Hepatocyte (in vitro differentiated cells): ENCODE measurements around the gene TAOK3. TPM values are rescaled to one million over a fixed set of nuclear protein-coding genes. Genes with fewer than 3 reads are reported as not detected.

Experiments used
- DNase-seq: peaks from one replicate; pipeline ENCODE4 v3.0.0-alpha.2; 2016; ENCODE audit warnings: low spot score
- H2AFZ ChIP-seq: fragments of 200-600 bp; sonication (generic); 2 replicates; pipeline ENCODE4 v1.6.0; 2016; ENCODE audit warnings: antibody characterized with exemption, mild to moderate bottlenecking
- H3K27ac ChIP-seq: fragments of 200-600 bp; sonication (generic); 2 replicates; pipeline ENCODE4 v1.5.1; 2016; ENCODE audit warnings: mild to moderate bottlenecking
- H3K27me3 ChIP-seq: fragments of 200-600 bp; sonication (generic); 2 replicates; pipeline ENCODE4 v1.6.1; 2016
- H3K36me3 ChIP-seq: fragments of 200-600 bp; sonication (generic); replicated peaks from 2 replicates; pipeline ENCODE4 v1.5.1; 2016; ENCODE audit warnings: low read depth; ENCODE audit not compliant: insufficient read depth
- H3K4me1 ChIP-seq: fragments of 200-600 bp; sonication (generic); 2 replicates; pipeline ENCODE4 v1.5.1; 2016; ENCODE audit warnings: mild to moderate bottlenecking, moderate library complexity; ENCODE audit not compliant: insufficient read depth
- H3K4me2 ChIP-seq: fragments of 200-600 bp; sonication (generic); 2 replicates; pipeline ENCODE4 v1.6.0; 2016
- H3K4me3 ChIP-seq: fragments of 200-600 bp; sonication (generic); 2 replicates; pipeline ENCODE4 v1.5.1; 2016; ENCODE audit warnings: mild to moderate bottlenecking
- H3K79me2 ChIP-seq: fragments of 200-600 bp; sonication (generic); 2 replicates; pipeline ENCODE4 v1.6.0; 2017; ENCODE audit warnings: mild to moderate bottlenecking
- H3K9me2 ChIP-seq: fragments of 200-600 bp; sonication (generic); replicated peaks from 2 replicates; pipeline ENCODE4 v1.6.0; 2017; ENCODE audit warnings: mild to moderate bottlenecking; ENCODE audit not compliant: insufficient read depth
- H3K9me3 ChIP-seq: fragments of 200-600 bp; sonication (generic); 2 replicates; pipeline ENCODE4 v1.5.1; 2016; ENCODE audit warnings: low read depth, mild to moderate bottlenecking
- H4K20me1 ChIP-seq: fragments of 200-600 bp; sonication (generic); 2 replicates; pipeline ENCODE4 v1.6.0; 2016; ENCODE audit warnings: mild to moderate bottlenecking; ENCODE audit not compliant: insufficient read depth, poor library complexity, severe bottlenecking
- CTCF ChIP-seq: fragments of 200-600 bp; sonication (generic); IDR thresholded peaks from 2 replicates; pipeline ENCODE4 v1.5.1; 2016; ENCODE audit warnings: antibody characterized with exemption, mild to moderate bottlenecking; ENCODE audit not compliant: poor library complexity
- EZH2 ChIP-seq: fragments of 200-600 bp; sonication (generic); IDR thresholded peaks from 2 replicates; pipeline ENCODE4 v1.6.1; 2016; ENCODE audit warnings: antibody characterized with exemption, mild to moderate bottlenecking, borderline replicate concordance
- EZH2phosphoT487 ChIP-seq: fragments of 200-600 bp; sonication (generic); IDR thresholded peaks from one replicate; pipeline ENCODE4 v1.6.1; 2018; ENCODE audit warnings: antibody characterized with exemption, mild to moderate bottlenecking, low read depth, moderate library complexity; ENCODE audit not compliant: unreplicated experiment, severe bottlenecking
- WGBS: methylation state at CpG from one replicate; pipeline ENCODE4 v1.1.6; 2016; ENCODE audit warnings: low lambda C conversion rate; ENCODE audit errors: missing lambda C conversion rate; 5-methylcytosine and 5-hydroxymethylcytosine counted together
- polyA plus RNA-seq: library from polyadenylated mRNA; unstranded; fragments of >200 nt; fragmentation: Nextera tagmentation; extraction: Ambion mirVana; gene quantifications from 2 replicates; pipeline ENCODE4 v1.2.1, GENCODE V29; 2016
- total RNA-seq: library from RNA; depleted of rRNA; stranded (reverse); fragments of >200 nt; gene quantifications from 2 replicates; pipeline ENCODE4 v1.2.3, GENCODE V29; 2014

The TAOK3 gene
- total and polyA plus RNA-seq, 2 experiments from 2014 or later, result 19.1 to 28.7 TPM

GRCh38 chr12:118402251-118402650 lies 29.5 kb upstream of the TAOK3 start:
- Histone ChIP-seq H3K79me2 (no peaks in the 10 kb centered on the region), H4K20me1 (no peaks in the 10 kb centered on the region), H3K27ac (no peak overlapping the region), H3K9me2 (no peaks in the 10 kb centered on the region), H3K4me2 (no peak overlapping the region), H3K4me3 (no peak overlapping the region), H3K27me3 (no peaks in the 10 kb centered on the region), H3K36me3 (no peaks in the 10 kb centered on the region), H3K9me3 (no peaks in the 10 kb centered on the region), H3K4me1 (no peaks in the 10 kb centered on the region), H2AFZ (no peak overlapping the region)
- no peak for DNase-seq
- WGBS, result 93% methylated on average over 6 of the region's 6 CpGs
- TF ChIP-seq EZH2, result no peak
- TF ChIP-seq CTCF, result no peak
- TF ChIP-seq EZH2phosphoT487, result no peak

GRCh38 chr12:118398940-118399339 lies 26.2 kb upstream of the TAOK3 start:
- no peaks in the 10 kb centered on the region for H3K27me3 ChIP-seq
- no peak overlapping the region for H3K27ac ChIP-seq
- no peaks in the 10 kb centered on the region for H3K9me2 ChIP-seq
- H3K4me1 ChIP-seq, result no peaks in the 10 kb centered on the region
- no peak for DNase-seq
- no peaks in the 10 kb centered on the region for H3K36me3 ChIP-seq
- H3K4me3 ChIP-seq, result no peak overlapping the region
- no peaks in the 10 kb centered on the region for H3K79me2 ChIP-seq
- TF ChIP-seq EZH2 (no peak), CTCF (no peak), EZH2phosphoT487 (no peak)
- no peaks in the 10 kb centered on the region for H3K9me3 ChIP-seq
- no peaks in the 10 kb centered on the region for H4K20me1 ChIP-seq
- no peak overlapping the region for H2AFZ ChIP-seq
- WGBS, result 94% methylated on average over 5 of the region's 5 CpGs
- no peak overlapping the region for H3K4me2 ChIP-seq

GRCh38 chr12:118398524-118398923 lies 25.8 kb upstream of the TAOK3 start:
- no peak for TF ChIP-seq CTCF
- no peak for TF ChIP-seq EZH2
- TF ChIP-seq EZH2phosphoT487, result no peak
- 100% methylated on average over 2 of the region's 2 CpGs for WGBS

More at GRCh38 chr12:118398524-118398923, 25.8 kb upstream of the TAOK3 start:
- no peaks in the 10 kb centered on the region for H3K36me3 ChIP-seq
- no peaks in the 10 kb centered on the region for H3K4me1 ChIP-seq
- no peak for DNase-seq
- H3K27ac ChIP-seq, result no peak overlapping the region
- no peaks in the 10 kb centered on the region for H3K79me2 ChIP-seq
- H3K4me2 ChIP-seq, result no peak overlapping the region
- no peak overlapping the region for H3K4me3 ChIP-seq
- H3K27me3 ChIP-seq, result no peaks in the 10 kb centered on the region
- no peaks in the 10 kb centered on the region for H4K20me1 ChIP-seq
- no peaks in the 10 kb centered on the region for H3K9me3 ChIP-seq
- no peak overlapping the region for H2AFZ ChIP-seq
- H3K9me2 ChIP-seq, result no peaks in the 10 kb centered on the region
